ENCODE results near the gene RTL10. TPM values are rescaled to one million over a fixed set of nuclear protein-coding genes. Genes with fewer than 3 reads are reported as not detected.

Gene RTL10
- total RNA-seq, 5 donors from 2014 or later (not counting 1 experiment from before 2014, with no cell fraction given): 21.1 to 35.1 (median 28.5) TPM

GRCh38 chr22:19807914-19808872 lies 46.5 kb downstream of the RTL10 start:
- H3K4me1 Mint-ChIP-seq: peaks cover 0 to 11% (median 5%) of the 10 kb centered on the region in 3 donors
- H3K9me3 ChIP-seq: no peaks in the 10 kb centered on the region
- no peak overlapping the region for H3K4me3 ChIP-seq (ENCODE audit: control insufficient read depth in 1 of 2, extremely low read depth in 1 of 2, low read length in 1 of 2)
- H3K27me3 ChIP-seq (replicated peaks in 1 of 2; ENCODE audit: control insufficient read depth in 2 of 2, extremely low read depth in 1 of 2, insufficient read depth in 2 of 2, low read length in 1 of 2): no peaks in the 10 kb centered on the region
- WGBS (ENCODE audit: insufficient coverage): 97% methylated on average over 19 of the region's 20 CpGs
- no peak for DNase-seq
- POLR2A ChIA-PET: no interaction called here
- no peak for ATAC-seq (replicated peaks in 1 of 4)
- no peak overlapping the region for H3K4me3 Mint-ChIP-seq
- H3K9me3 Mint-ChIP-seq: no peaks in the 10 kb centered on the region
- no peaks in the 10 kb centered on the region for H3K27me3 Mint-ChIP-seq
- CTCF ChIA-PET: no interaction called here
- peaks cover 6 to 19% of the 10 kb centered on the region in 2 experiments for H3K4me1 ChIP-seq (ENCODE audit: control insufficient read depth in 1 of 2, extremely low read depth in 1 of 2, insufficient read depth in 2 of 2, low read length in 2 of 2)
- no peak overlapping the region for H3K27ac ChIP-seq (ENCODE audit: low read length)
- peaks cover 12% of the 10 kb centered on the region for H3K36me3 Mint-ChIP-seq
- H3K27ac Mint-ChIP-seq: no peak overlapping the region
- peaks cover 6 to 21% of the 10 kb centered on the region in 2 donors for H3K36me3 ChIP-seq (ENCODE audit: control insufficient read depth in 2 of 2, extremely low read depth in 1 of 2, insufficient read depth in 1 of 2, low read length in 1 of 2)

GRCh38 chr22:19807161-19807913 lies 47.3 kb downstream of the RTL10 start:
- H3K27me3 ChIP-seq (replicated peaks in 1 of 2; ENCODE audit: control insufficient read depth in 2 of 2, extremely low read depth in 1 of 2, insufficient read depth in 2 of 2, low read length in 1 of 2): no peaks in the 10 kb centered on the region
- no peak overlapping the region for H3K27ac ChIP-seq (ENCODE audit: low read length)
- H3K36me3 ChIP-seq (ENCODE audit: control insufficient read depth in 2 of 2, extremely low read depth in 1 of 2, insufficient read depth in 1 of 2, low read length in 1 of 2): peaks cover 14 to 19% of the 10 kb centered on the region in 2 donors
- H3K36me3 Mint-ChIP-seq: peaks cover 12% of the 10 kb centered on the region
- ATAC-seq (replicated peaks in 1 of 4): no peak
- H3K27me3 Mint-ChIP-seq: no peaks in the 10 kb centered on the region
- no peak overlapping the region for H3K27ac Mint-ChIP-seq
- POLR2A ChIA-PET: no interaction called here
- H3K9me3 ChIP-seq: no peaks in the 10 kb centered on the region
- CTCF ChIA-PET: no interaction called here
- H3K4me3 Mint-ChIP-seq: no peak overlapping the region
- no peak overlapping the region for H3K4me3 ChIP-seq (ENCODE audit: control insufficient read depth in 1 of 2, extremely low read depth in 1 of 2, low read length in 1 of 2)
- no peak for DNase-seq
- peaks cover 6 to 19% of the 10 kb centered on the region in 2 experiments for H3K4me1 ChIP-seq (ENCODE audit: control insufficient read depth in 1 of 2, extremely low read depth in 1 of 2, insufficient read depth in 2 of 2, low read length in 2 of 2)
- peaks cover 0 to 11% (median 5%) of the 10 kb centered on the region in 3 donors for H3K4me1 Mint-ChIP-seq
- 97% methylated on average over 13 of the region's 15 CpGs for WGBS (ENCODE audit: insufficient coverage)
- H3K9me3 Mint-ChIP-seq: no peaks in the 10 kb centered on the region

GRCh38 chr22:19806213-19807160 lies 48.2 kb downstream of the RTL10 start:
- Mint-ChIP-seq H3K4me3 (no peak overlapping the region), H3K27ac (no peak overlapping the region), H3K27me3 (no peaks in the 10 kb centered on the region), H3K9me3 (no peaks in the 10 kb centered on the region), H3K36me3 (peaks cover 19% of the 10 kb centered on the region), H3K4me1 (peaks cover 0 to 11% (median 5%) of the 10 kb centered on the region in 3 donors)
- ATAC-seq (replicated peaks in 1 of 4): no peak
- CTCF ChIA-PET: no interaction called here
- POLR2A ChIA-PET: no interaction called here
- no peaks in the 10 kb centered on the region for H3K27me3 ChIP-seq (replicated peaks in 1 of 2; ENCODE audit: control insufficient read depth in 2 of 2, extremely low read depth in 1 of 2, insufficient read depth in 2 of 2, low read length in 1 of 2)
- peaks cover 14 to 16% of the 10 kb centered on the region in 2 donors for H3K36me3 ChIP-seq (ENCODE audit: control insufficient read depth in 2 of 2, extremely low read depth in 1 of 2, insufficient read depth in 1 of 2, low read length in 1 of 2)
- H3K4me3 ChIP-seq (ENCODE audit: control insufficient read depth in 1 of 2, extremely low read depth in 1 of 2, low read length in 1 of 2): no peak overlapping the region
- no peak overlapping the region for H3K27ac ChIP-seq (ENCODE audit: low read length)
- peak in 1 of 35 experiments; percentile 16 for DNase-seq
- H3K9me3 ChIP-seq: no peaks in the 10 kb centered on the region
- 88% methylated on average over 35 of the region's 38 CpGs for WGBS (ENCODE audit: insufficient coverage)
- peaks cover 6 to 19% of the 10 kb centered on the region in 2 experiments for H3K4me1 ChIP-seq (ENCODE audit: control insufficient read depth in 1 of 2, extremely low read depth in 1 of 2, insufficient read depth in 2 of 2, low read length in 2 of 2)

- Mint-ChIP-seq H3K4me3 (no peak overlapping the region), H3K36me3 (peaks cover 19% of the 10 kb centered on the region), H3K9me3 (no peaks in the 10 kb centered on the region), H3K27me3 (no peaks in the 10 kb centered on the region), H3K4me1 (peaks cover 0 to 6% (median 0%) of the 10 kb centered on the region in 3 donors), H3K27ac (no peak overlapping the region)
- H3K4me1 ChIP-seq (ENCODE audit: control insufficient read depth in 1 of 2, extremely low read depth in 1 of 2, insufficient read depth in 2 of 2, low read length in 2 of 2): peaks cover 3 to 12% of the 10 kb centered on the region in 2 experiments
- WGBS (ENCODE audit: insufficient coverage): 100% methylated on average over 2 of the region's 8 CpGs
- peaks cover 16% of the 10 kb centered on the region in 2 donors for H3K36me3 ChIP-seq (ENCODE audit: control insufficient read depth in 2 of 2, extremely low read depth in 1 of 2, insufficient read depth in 1 of 2, low read length in 1 of 2)
- ATAC-seq (replicated peaks in 1 of 4) (no peak), DNase-seq (no peak)
- H3K4me3 ChIP-seq (ENCODE audit: control insufficient read depth in 1 of 2, extremely low read depth in 1 of 2, low read length in 1 of 2): no peak overlapping the region
- no peaks in the 10 kb centered on the region for H3K27me3 ChIP-seq (replicated peaks in 1 of 2; ENCODE audit: control insufficient read depth in 2 of 2, extremely low read depth in 1 of 2, insufficient read depth in 2 of 2, low read length in 1 of 2)
- CTCF ChIA-PET: no interaction called here
- H3K9me3 ChIP-seq: no peaks in the 10 kb centered on the region
- no peak overlapping the region for H3K27ac ChIP-seq (ENCODE audit: low read length)
- POLR2A ChIA-PET: no interaction called here
Observed at GRCh38 chr22:19805821-19806212, 48.9 kb downstream of the RTL10 start.

Other genes starting within 250 kb of the RTL10 start
- gene SEPTIN5, start 140.4 kb downstream of the RTL10 start, total RNA-seq: 1 to 10 TPM in 3 of 5 donors, under 1 TPM in 2; 0.33 to 3.2 (median 1.2) TPM
- 1 to 10 TPM in 1 of 5 donors, under 1 TPM in 4; 0.19 to 2.1 (median 0.36) TPM for gene GP1BB, start 131.3 kb downstream of the RTL10 start, total RNA-seq
- gene TBX1, start 94.1 kb downstream of the RTL10 start, total RNA-seq: under 1 TPM in 1 of 5 donors, not detected in 4; 0.20 TPM
- 10 to 100 TPM in 3 of 5 donors, 1 to 10 TPM in 2; 4.8 to 13.7 (median 12.9) TPM for gene GNB1L, start within 50 bp of the RTL10 start, total RNA-seq
- gene COMT, start 86.9 kb upstream of the RTL10 start, total RNA-seq: 10 to 100 TPM; 30.6 to 53.1 (median 50.5) TPM
- 10 to 100 TPM; 26.5 to 47.4 (median 28.7) TPM for gene TXNRD2, start 86.9 kb upstream of the RTL10 start, total RNA-seq
- gene ARVCF, start 161.9 kb upstream of the RTL10 start, total RNA-seq: 1 to 10 TPM; 2.5 to 8.6 (median 6.4) TPM
- 10 to 100 TPM; 29.9 to 48.4 (median 43.7) TPM for gene TANGO2, start 166.2 kb upstream of the RTL10 start, total RNA-seq
- gene DGCR8, start 225.4 kb upstream of the RTL10 start, total RNA-seq: 10 to 100 TPM; 38.4 to 48.1 (median 45.1) TPM

Data from T-cell (primary cell).